GM19395 (cell line): Measurements from ENCODE around the gene HTR2B.
"Not testable (repeated sequence)": the region's sequence is repeated elsewhere in the genome, so short reads cannot be mapped to it uniquely, and the experiment has no call there.

Experiments used
- ATAC-seq: cut with Tn5 transposase; IDR thresholded peaks from one replicate; pipeline ENCODE4 v1.9.1; 2021; ENCODE audit warnings: mild to moderate bottlenecking, moderate library complexity; ENCODE audit not compliant: unreplicated experiment

The HTR2B gene

GRCh38 chr2:231099918-231100317 is 24.9 kb downstream of the HTR2B start:
- ATAC-seq = no peak

GRCh38 chr2:231094736-231095346 is 30.0 kb downstream of the HTR2B start:
- ATAC-seq = no peak

GRCh38 chr2:231093933-231094332 is 30.9 kb downstream of the HTR2B start:
- no peak for ATAC-seq

- no peak for ATAC-seq
These were observed 36.1 kb downstream of the HTR2B start for GRCh38 chr2:231088754-231089153.

- ATAC-seq = no peak
These were observed 40.3 kb downstream of the HTR2B start for GRCh38 chr2:231084565-231084964.

GRCh38 chr2:231069379-231070054 is 55.3 kb downstream of the HTR2B start:
- ATAC-seq = no peak

DNA sequence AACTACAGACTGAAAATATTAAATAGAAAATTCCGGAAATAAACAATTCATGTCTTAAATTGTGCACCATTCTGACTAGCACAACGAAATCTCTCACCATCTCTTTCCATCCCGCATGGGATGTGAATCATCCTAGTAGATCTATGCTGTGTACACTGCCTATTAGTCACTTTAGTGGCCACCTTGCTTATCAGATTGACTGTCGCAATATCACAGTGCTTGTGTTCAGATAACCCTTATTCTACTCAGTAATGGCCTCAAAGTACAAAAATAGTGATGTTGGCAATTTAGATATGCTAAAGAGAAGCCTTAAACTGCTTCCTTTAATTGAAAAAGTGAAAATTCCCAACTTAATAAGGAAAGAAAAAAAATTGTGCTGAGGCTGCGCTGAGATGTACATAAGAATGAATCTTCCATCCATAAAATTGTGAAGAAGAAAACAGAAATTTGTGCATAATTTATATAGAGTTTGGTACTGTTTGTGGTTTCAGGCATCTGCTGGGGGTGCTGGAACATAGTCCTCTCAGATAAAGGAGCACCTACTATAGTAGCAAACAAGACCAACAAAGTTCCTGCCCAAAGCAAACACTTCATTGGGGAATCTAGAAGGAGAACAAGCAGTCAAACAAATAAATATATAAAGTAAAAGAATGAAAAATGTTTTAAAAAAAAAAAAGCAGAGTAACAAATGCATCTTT is 56.2 kb downstream of the HTR2B start:
- no peak for ATAC-seq

DNA sequence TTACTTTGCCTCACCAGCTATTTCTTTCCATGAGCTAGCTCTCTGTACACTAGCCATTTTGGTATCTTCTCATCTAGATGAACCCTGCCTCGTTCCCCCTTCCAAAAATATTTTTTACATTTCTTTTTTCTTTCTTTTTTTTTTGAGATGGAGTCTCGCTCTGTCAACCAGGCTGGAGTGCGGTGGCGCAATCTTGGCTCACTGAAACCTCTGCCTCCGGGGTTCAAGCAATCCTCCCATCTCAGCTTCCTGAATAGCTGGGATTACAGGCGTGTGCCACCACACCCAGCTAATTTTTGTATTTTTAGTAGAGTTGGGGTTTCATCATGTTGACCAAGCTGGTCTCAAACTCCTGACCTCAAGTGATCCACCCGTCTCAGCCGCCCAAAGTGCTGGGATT is 57.3 kb downstream of the HTR2B start:
- ATAC-seq = not testable (repeated sequence)

- ATAC-seq = no peak
These were observed 58.9 kb downstream of the HTR2B start for GRCh38 chr2:231065966-231066365.

- ATAC-seq = no peak
These were observed 61.5 kb downstream of the HTR2B start for GRCh38 chr2:231063347-231063746.

GRCh38 chr2:231062776-231063175 is 62.1 kb downstream of the HTR2B start:
- no peak for ATAC-seq

DNA sequence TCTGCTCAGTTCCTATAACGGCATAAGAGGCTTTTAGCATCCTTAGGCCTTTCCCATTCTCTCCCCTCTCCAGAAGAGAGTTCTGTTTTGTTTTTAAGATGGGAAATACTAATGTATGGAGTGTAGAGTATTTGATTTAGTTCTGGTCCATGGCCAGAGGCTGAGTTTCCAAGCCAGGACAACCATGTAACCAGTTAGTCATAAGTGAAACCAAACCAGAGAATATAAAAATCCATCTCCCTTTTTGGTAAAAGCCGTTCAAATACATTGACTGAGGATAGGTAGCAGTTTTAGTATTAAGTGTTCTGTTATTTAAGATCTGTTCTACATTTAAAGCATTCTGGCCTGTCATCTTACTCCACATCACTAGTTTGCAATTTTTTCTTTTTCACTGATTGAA is 65.1 kb downstream of the HTR2B start:
- ATAC-seq = no peak

DNA sequence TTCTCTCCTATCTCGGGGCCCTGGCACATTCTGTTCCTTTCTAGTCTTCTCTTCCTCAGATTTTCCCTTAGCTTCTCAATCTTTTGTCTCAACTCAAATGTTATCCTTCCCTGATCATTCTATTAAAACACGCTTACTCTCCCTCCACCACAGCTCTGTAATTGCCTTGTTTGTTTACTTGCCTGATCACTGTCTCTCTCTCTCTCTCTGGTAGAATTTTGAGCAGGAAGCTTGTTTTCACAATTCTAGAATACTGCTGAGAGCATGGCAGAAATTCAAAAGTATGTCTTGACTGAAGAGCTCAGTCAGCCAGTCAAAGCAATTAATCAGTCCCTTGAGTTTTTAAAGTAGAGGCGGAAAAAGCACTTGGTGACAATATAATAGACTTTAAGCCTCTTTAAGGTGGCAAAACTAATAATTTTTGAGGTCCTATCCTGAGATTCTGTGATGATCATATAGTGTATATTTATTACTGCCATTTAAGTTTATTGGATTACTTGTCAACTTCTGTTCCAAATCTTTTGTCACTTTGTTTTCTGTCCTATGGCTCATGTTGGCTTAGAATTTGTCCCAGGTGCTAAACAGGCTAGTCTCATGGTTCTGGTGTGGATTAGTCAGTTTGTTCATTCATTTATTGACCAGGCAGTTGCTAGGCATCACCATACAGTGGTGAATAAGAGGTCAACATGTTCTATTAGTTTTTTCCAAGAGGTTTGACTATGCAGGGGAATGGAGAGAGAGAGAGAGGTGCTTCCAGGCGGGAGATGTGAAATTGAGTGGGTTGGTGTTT is 65.9 kb downstream of the HTR2B start:
- ATAC-seq = no peak
